ENCODE measurements around the gene GSTT2B.
A peak's percentile ranks its signal among the peaks of the same experiment; 100 is the strongest.
"Not testable (repeated sequence)": the region's sequence is repeated elsewhere in the genome, so short reads cannot be mapped to it uniquely, and the experiment has no call there.

Gene GSTT2B

GRCh38 chr22:23974345-23974744, 13.3 kb upstream of the GSTT2B start, which contains the start of gene DDT:
TSS of gene DDT (minus strand) at chr22:23974441. CDS start at chr22:23974414, 27 bp downstream.
- not testable (repeated sequence) for DNase-seq (ENCODE audit: insufficient read length, low spot score)
- FAIRE-seq: peak; percentile 94

DNA sequence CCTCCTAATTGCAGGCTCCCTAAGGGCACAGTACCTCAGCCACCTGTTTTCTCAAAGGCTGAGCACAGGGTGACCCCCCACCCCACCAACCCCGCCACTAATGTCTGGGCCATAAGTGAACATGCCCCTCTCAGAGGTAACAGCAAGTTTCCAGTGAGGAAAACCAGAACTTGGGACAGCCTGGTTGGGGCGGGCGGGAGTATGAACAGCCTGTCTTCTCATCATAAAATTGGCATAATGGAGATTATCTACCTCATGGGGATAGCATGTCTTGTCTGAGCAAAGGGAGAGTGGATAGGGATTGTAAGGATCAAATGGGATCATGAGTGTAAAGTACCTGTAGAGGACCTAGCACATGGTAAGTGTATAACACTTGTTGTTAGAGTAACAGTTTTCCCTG, 10.9 kb upstream of the GSTT2B start:
- DNase-seq (ENCODE audit: insufficient read length, low spot score); FAIRE-seq: not testable (repeated sequence)

DNA sequence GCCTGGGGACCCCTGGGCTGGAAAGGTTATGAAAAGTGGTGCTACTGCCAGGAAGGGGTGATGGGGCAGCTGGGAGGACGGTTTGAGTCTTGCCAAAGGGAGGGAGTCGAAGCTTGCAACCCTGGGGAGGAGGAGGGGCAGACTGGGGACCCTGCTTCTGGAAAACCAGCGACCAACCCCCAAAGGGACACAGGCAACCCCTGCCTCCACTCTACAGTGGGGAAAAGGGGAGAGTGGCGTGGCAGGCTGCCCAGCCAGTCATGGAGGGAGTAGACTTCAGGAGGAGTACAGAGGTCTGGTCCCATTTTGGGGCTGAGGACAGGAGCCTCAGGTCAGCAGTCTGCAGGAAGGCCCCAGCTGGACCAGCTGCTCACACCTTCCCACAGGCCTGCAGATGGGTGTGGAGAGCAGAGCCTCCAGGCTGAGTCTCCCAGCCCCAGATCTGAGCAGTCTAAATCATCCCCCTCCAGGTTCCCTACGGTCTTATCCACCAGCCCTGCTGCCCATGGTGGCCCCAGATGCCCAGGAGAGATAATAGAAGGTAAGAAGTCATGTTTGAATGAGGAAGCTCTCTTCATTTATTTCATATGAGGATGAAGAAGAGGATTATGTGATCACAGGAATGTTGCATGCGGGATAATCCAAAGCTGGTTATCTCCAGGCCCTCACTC, 10.0 kb upstream of the GSTT2B start:
- FAIRE-seq (no peak), DNase-seq (ENCODE audit: insufficient read length, low spot score) (no peak)
- no peak for TF ChIP-seq TAF1 (IDR thresholded peaks at IDR 0.05; ENCODE audit: low read depth, low read length)
- TF ChIP-seq SPI1 (IDR thresholded peaks at IDR 0.05; ENCODE audit: low read depth, low read length): no peak
- TF ChIP-seq POLR2A (IDR thresholded peaks at IDR 0.05; ENCODE audit: low read depth, low read length): no peak
- TF ChIP-seq POU2F2 (IDR thresholded peaks at IDR 0.05; ENCODE audit: low read depth, low read length): no peak
- TF ChIP-seq PAX5 (IDR thresholded peaks at IDR 0.05; ENCODE audit: insufficient read depth, low read length, severe bottlenecking): no peak
- TF ChIP-seq POLR2AphosphoS5 (IDR thresholded peaks at IDR 0.05; ENCODE audit: low read depth, low read length): no peak

DNA sequence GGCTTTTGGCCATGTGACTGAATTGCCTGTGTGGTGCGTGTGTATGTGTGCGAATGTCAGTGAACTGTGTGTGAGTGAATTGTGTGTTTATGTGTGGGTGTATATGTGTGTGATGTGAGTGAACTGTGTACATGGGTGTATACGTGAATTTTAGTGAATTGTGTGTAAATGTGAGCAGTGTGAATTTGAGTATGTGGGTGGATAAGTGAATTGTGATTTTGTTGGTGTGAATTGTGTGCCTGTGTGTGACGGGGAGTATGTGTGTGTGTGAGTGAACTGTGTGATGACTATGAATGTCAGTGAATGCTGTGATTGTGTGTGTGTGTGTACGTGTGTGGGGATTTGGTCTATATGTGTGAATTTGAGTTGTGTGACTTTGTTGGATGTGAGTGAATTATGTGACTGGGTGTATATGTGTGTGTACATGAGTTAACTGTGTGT, 9.2 kb upstream of the GSTT2B start:
- TF ChIP-seq TAF1 (IDR thresholded peaks at IDR 0.05; ENCODE audit: low read depth, low read length) (no peak), PAX5 (IDR thresholded peaks at IDR 0.05; ENCODE audit: insufficient read depth, low read length, severe bottlenecking) (no peak), POLR2AphosphoS5 (IDR thresholded peaks at IDR 0.05; ENCODE audit: low read depth, low read length) (0 out of 2 replicates have a peak, but pooled peaks have one; percentile 25), SPI1 (IDR thresholded peaks at IDR 0.05; ENCODE audit: low read depth, low read length) (no peak), POU2F2 (IDR thresholded peaks at IDR 0.05; ENCODE audit: low read depth, low read length) (no peak), POLR2A (IDR thresholded peaks at IDR 0.05; ENCODE audit: low read depth, low read length) (no peak)
- peak; percentile 40 for FAIRE-seq

GRCh38 chr22:23969071-23969470, 8.1 kb upstream of the GSTT2B start:
- TF ChIP-seq POLR2AphosphoS5 (IDR thresholded peaks at IDR 0.05; ENCODE audit: low read depth, low read length) (no peak), TAF1 (IDR thresholded peaks at IDR 0.05; ENCODE audit: low read depth, low read length) (no peak), PAX5 (IDR thresholded peaks at IDR 0.05; ENCODE audit: insufficient read depth, low read length, severe bottlenecking) (no peak), SPI1 (IDR thresholded peaks at IDR 0.05; ENCODE audit: low read depth, low read length) (no peak), POU2F2 (IDR thresholded peaks at IDR 0.05; ENCODE audit: low read depth, low read length) (no peak), POLR2A (IDR thresholded peaks at IDR 0.05; ENCODE audit: low read depth, low read length) (no peak)
- FAIRE-seq (no peak), DNase-seq (ENCODE audit: insufficient read length, low spot score) (no peak)

More for the DNA sequence above, 9.2 kb upstream of the GSTT2B start:
- DNase-seq (ENCODE audit: insufficient read length, low spot score): no peak

- peak; percentile 97 for FAIRE-seq
- not testable (repeated sequence) for DNase-seq (ENCODE audit: insufficient read length, low spot score)
Measured at GRCh38 chr22:23966568-23966967, 5.6 kb upstream of the GSTT2B start, which contains the start of gene DDTL. TSS of gene DDTL (plus strand) at chr22:23966888. CDS start at chr22:23966915, 27 bp downstream.

DNA sequence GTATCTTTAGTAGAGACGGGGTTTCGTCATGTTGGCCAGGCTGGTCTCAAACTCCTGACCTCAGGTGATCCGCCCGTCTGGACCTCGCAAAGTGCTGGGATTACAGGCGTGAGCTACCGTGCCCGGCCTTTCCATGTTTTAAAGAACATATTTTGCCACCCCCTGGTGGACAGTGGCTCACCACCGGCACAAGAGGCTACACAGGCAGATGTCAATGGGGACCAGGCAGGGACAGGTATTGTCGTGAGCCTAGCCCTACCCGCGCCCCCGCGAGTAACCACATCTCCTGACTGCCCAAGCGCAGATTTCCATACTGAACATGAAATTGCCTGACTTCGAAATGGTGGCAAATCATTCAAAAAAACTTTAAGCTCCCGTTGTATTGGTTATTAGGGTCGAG, 5.1 kb upstream of the GSTT2B start:
- not testable (repeated sequence) for DNase-seq (ENCODE audit: insufficient read length, low spot score)
- peak; percentile 69 for FAIRE-seq

- peak; percentile 99 for FAIRE-seq
Measured at GRCh38 chr22:23956301-23956900, 4.6 kb downstream of the GSTT2B start.

GRCh38 chr22:23955886-23956285, 5.1 kb downstream of the GSTT2B start:
- DNase-seq (ENCODE audit: insufficient read length, low spot score); FAIRE-seq: not testable (repeated sequence)

More at GRCh38 chr22:23956301-23956900, 4.6 kb downstream of the GSTT2B start:
- peak; percentile 46 for DNase-seq (ENCODE audit: insufficient read length, low spot score)

DNA sequence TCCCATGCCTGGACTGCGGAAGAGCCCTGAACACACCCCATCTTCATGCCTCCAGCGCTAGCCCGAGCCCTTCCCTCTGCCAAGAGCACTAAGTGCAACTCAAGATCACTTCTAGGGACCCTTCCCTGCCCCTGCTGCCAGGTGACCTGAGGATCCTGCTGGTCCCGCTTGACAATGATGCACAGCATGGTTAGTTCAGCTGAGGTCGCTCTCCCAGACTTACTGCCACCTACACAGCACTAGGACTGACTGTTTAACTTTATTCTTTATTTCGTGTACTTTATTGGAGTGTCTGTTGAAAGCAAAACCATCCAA, 6.0 kb downstream of the GSTT2B start:
- FAIRE-seq; DNase-seq (ENCODE audit: insufficient read length, low spot score): not testable (repeated sequence)

DNA sequence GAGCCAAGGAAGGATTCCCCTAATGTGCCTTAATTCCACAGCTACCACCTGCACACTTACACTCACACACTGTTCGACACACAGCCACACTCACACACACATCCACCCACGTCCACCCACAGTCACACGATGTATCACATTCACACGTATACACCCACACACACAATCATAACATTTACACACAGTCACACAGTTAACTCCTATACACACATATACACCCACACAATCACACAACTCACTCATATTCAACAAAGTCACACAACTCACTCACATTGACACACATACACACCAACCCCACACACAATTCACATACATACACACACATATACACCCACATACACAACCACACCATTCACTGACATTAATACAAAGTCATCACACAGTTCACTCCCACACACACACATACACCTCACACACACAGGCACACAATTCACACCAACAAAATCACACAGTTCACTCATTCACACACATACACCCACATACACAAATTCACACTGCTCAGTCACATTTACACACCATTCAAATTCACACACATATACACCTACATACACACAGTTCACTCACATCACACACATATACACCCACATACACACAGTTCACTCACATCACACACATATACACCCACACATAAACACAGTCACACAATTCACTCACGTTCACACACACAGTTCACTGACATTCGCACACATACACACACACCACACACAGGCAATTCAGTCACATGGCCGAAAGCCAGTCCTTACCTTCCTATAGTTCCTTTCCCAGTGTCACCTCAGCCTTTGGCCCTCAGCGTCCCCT, 6.6 kb downstream of the GSTT2B start:
- peak; percentile 79 for FAIRE-seq
- DNase-seq (ENCODE audit: insufficient read length, low spot score): not testable (repeated sequence)

- not testable (repeated sequence) for DNase-seq (ENCODE audit: insufficient read length, low spot score); FAIRE-seq
Measured at GRCh38 chr22:23953485-23953884, 7.5 kb downstream of the GSTT2B start.

DNA sequence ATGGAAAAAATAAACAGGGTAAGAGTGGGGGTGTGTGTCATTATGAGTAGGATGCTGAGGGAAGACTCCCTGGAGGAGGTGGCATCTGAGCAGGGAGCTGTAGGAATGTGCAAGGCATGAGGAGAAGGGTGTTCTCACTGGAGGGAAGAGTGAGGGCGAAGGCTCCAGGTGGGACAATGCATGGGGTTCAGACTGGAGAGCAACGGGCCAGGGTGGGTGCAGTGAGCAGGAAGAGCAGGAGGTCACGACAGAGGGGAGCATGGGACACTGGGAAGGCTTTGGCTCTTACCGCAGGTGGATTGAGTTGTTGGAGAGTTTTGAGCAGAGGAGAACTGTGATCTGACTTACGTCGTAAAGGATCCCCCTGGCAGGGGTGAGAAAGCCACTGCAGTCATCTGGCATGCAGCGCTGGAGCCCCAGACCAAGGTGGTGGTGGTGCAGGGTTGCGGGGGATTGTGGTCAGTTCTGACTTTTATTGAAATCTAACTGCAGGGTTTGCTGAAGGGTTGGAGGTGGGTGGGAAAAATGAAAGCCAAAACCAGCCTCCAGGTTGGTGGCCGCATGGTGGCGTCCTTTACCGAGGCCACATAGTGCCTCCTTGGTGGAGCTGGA, 8.1 kb downstream of the GSTT2B start:
- not testable (repeated sequence) for DNase-seq (ENCODE audit: insufficient read length, low spot score); FAIRE-seq

DNA sequence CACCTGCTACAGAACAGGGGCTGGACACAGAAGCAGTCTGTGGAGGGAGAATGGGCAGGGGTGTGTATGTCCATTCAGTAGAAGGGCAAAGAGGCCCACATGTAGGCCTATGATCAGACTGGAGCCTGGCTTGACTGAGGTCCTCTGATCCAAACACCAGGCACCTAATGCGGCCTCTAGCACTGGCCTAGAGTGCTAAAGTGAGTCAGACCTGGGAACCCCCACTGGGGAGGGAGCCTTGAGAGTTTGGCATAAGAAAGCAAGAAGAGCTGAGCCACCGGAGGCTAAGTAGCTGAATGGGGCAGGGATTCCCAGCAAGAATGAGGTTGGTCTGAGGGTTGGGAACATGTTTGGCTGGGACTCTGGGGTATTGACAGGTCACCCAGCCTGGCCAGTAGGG, 9.6 kb downstream of the GSTT2B start:
- FAIRE-seq; DNase-seq (ENCODE audit: insufficient read length, low spot score): not testable (repeated sequence)

GRCh38 chr22:23949764-23950163, 11.2 kb downstream of the GSTT2B start:
- FAIRE-seq; DNase-seq (ENCODE audit: insufficient read length, low spot score): not testable (repeated sequence)

GRCh38 chr22:23947391-23947790, 13.6 kb downstream of the GSTT2B start:
- not testable (repeated sequence) for DNase-seq (ENCODE audit: insufficient read length, low spot score); FAIRE-seq

DNA sequence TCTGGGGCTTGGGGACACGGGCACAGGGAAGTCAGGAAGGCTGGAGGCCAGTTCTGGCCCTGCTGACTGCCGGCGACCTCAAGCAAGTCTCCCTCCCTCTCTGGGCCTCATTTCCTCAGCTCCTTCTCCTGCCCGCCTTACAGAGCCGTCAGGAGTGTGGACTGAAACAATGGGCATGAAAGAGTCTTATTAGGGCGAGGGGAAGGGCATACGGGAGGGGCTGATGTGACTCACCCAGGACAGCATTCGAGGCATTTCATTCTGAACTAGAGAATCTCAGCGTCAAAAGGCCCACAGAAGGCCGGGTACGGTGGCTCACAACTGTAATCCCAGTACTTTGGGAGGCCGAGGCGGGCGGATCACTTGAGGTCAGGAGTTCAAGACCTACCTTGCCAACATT, 20.8 kb downstream of the GSTT2B start:
- not testable (repeated sequence) for FAIRE-seq

More for the DNA sequence above, 20.8 kb downstream of the GSTT2B start:
- not testable (repeated sequence) for DNase-seq (ENCODE audit: insufficient read length, low spot score)
